H9 (cell line): ENCODE measurements around the gene MAN1A1. TPM values are rescaled to one million over a fixed set of nuclear protein-coding genes. Genes with fewer than 3 reads are reported as not detected.

Experiments used
- DNase-seq: peaks from one replicate; pipeline ENCODE4 v3.0.0-alpha.2; 2017
- H2AFZ ChIP-seq: one replicate; pipeline ENCODE4 v1.6.1; 2013; ENCODE audit warnings: mild to moderate bottlenecking, low read length, control low read depth, moderate library complexity
- H2AK5ac ChIP-seq: 2 replicates; pipeline ENCODE4 v1.6.1; 2013; ENCODE audit warnings: low read length, control low read depth, mixed read lengths; ENCODE audit not compliant: insufficient read length
- H2BK120ac ChIP-seq: one replicate; pipeline ENCODE4 v1.6.1; 2013; ENCODE audit warnings: low read depth, mild to moderate bottlenecking, low read length, control low read depth, inconsistent platforms; ENCODE audit not compliant: poor library complexity, severe bottlenecking
- H2BK12ac ChIP-seq: 2 replicates; pipeline ENCODE4 v1.6.1; 2013; ENCODE audit warnings: low read length, control low read depth, mixed read lengths, low read depth; ENCODE audit not compliant: insufficient read length
- H2BK15ac ChIP-seq: 2 replicates; pipeline ENCODE4 v1.6.1; 2013; ENCODE audit warnings: low read depth, low read length, control low read depth
- H2BK20ac ChIP-seq: one replicate; pipeline ENCODE4 v1.6.1; 2013; ENCODE audit warnings: low read depth, mild to moderate bottlenecking, low read length, control low read depth, inconsistent platforms; ENCODE audit not compliant: poor library complexity, severe bottlenecking
- H2BK5ac ChIP-seq: 2 replicates; pipeline ENCODE4 v1.6.1; 2013; ENCODE audit warnings: low read length, control low read depth, mixed read lengths; ENCODE audit not compliant: insufficient read length
- H3K14ac ChIP-seq: 2 replicates; pipeline ENCODE4 v1.6.1; 2013; ENCODE audit warnings: low read length, control low read depth; ENCODE audit not compliant: insufficient read depth
- H3K18ac ChIP-seq: 2 replicates; pipeline ENCODE4 v1.6.1; 2013; ENCODE audit warnings: low read depth, mild to moderate bottlenecking, mixed read lengths, low read length, control low read depth; ENCODE audit not compliant: insufficient read length
- H3K23ac ChIP-seq: 2 replicates; pipeline ENCODE4 v1.6.1; 2013; ENCODE audit warnings: low read length, control low read depth, mixed read lengths, low read depth; ENCODE audit not compliant: insufficient read length
- H3K23me2 ChIP-seq: 2 replicates; pipeline ENCODE4 v1.6.1; 2013; ENCODE audit warnings: low read depth, mild to moderate bottlenecking, mixed read lengths, low read length, control low read depth; ENCODE audit not compliant: insufficient read length, poor library complexity, severe bottlenecking
- H3K27ac ChIP-seq: 2 replicates; pipeline ENCODE4 v1.5.1; 2013; ENCODE audit warnings: low read length, control low read depth, mixed read lengths, low read depth; ENCODE audit not compliant: insufficient read length
- H3K27me3 ChIP-seq: 2 replicates; pipeline ENCODE4 v1.6.1; 2013; ENCODE audit warnings: low read length, control low read depth, inconsistent platforms; ENCODE audit not compliant: insufficient read depth
- H3K4ac ChIP-seq: 2 replicates; pipeline ENCODE4 v1.6.1; 2013; ENCODE audit warnings: low read depth, mild to moderate bottlenecking, control low read depth, inconsistent platforms, low read length, moderate library complexity
- H3K4me1 ChIP-seq: 2 replicates; pipeline ENCODE4 v1.6.1; 2013; ENCODE audit warnings: low read length, control low read depth, inconsistent platforms; ENCODE audit not compliant: insufficient read depth
- H3K4me2 ChIP-seq: 2 replicates; pipeline ENCODE4 v1.6.1; 2013; ENCODE audit warnings: low read length, control low read depth, mixed read lengths; ENCODE audit not compliant: insufficient read length, insufficient read depth
- H3K56ac ChIP-seq: 2 replicates; pipeline ENCODE4 v1.6.1; 2013; ENCODE audit warnings: low read depth, mild to moderate bottlenecking, mixed read lengths, low read length, control low read depth; ENCODE audit not compliant: insufficient read length
- H3K79me1 ChIP-seq: 2 replicates; pipeline ENCODE4 v1.6.1; 2013; ENCODE audit warnings: low read depth, mild to moderate bottlenecking, moderate library complexity, low read length, control low read depth, inconsistent platforms; ENCODE audit not compliant: insufficient read depth, poor library complexity, severe bottlenecking
- H3K79me2 ChIP-seq: 2 replicates; pipeline ENCODE4 v1.6.1; 2013; ENCODE audit warnings: low read length, control low read depth, inconsistent platforms; ENCODE audit not compliant: insufficient read depth
- H3K9ac ChIP-seq: 2 replicates; pipeline ENCODE4 v1.6.1; 2013; ENCODE audit warnings: low read length, control low read depth, mixed read lengths; ENCODE audit not compliant: insufficient read length; ENCODE audit errors: extremely low read depth
- H3K9me3 ChIP-seq: one replicate; pipeline ENCODE4 v1.6.1; 2013; ENCODE audit warnings: low read depth, low read length, inconsistent platforms; ENCODE audit not compliant: control insufficient read depth
- H3T11ph ChIP-seq: one replicate; pipeline ENCODE4 v1.6.1; 2013; ENCODE audit warnings: mild to moderate bottlenecking, low read length, control low read depth, inconsistent platforms
- H4K20me1 ChIP-seq: one replicate; pipeline ENCODE4 v1.6.1; 2013; ENCODE audit not compliant: control insufficient read depth, insufficient read length, insufficient read depth
- H4K5ac ChIP-seq: 2 replicates; pipeline ENCODE4 v1.6.1; 2013; ENCODE audit warnings: low read depth, mild to moderate bottlenecking, mixed read lengths, low read length, control low read depth; ENCODE audit not compliant: insufficient read length
- H4K8ac ChIP-seq: replicated peaks from 2 replicates; pipeline ENCODE4 v1.6.1; 2013; ENCODE audit warnings: low read length, control low read depth, mixed read lengths, low read depth; ENCODE audit not compliant: insufficient read length
- H4K91ac ChIP-seq: 2 replicates; pipeline ENCODE4 v1.6.1; 2013; ENCODE audit warnings: low read depth, mild to moderate bottlenecking, moderate library complexity, mixed read lengths, low read length, control low read depth; ENCODE audit not compliant: insufficient read length
- H3K27ac Mint-ChIP-seq, 3 experiments: 2 replicates in 2 of 3; 3 replicates in 1 of 3; pipeline ENCODE4 v1.8.0; 2020 to 2021; ENCODE audit warnings: mixed read lengths in 3 of 3, mild to moderate bottlenecking in 1 of 3, moderate library complexity in 1 of 3
- H3K27me3 Mint-ChIP-seq: 2 replicates; pipeline ENCODE4 v1.8.0; 2021; ENCODE audit warnings: low read depth, mild to moderate bottlenecking, moderate library complexity, mixed read lengths
- H3K36me3 Mint-ChIP-seq, 3 experiments: 2 replicates in 2 of 3; 3 replicates in 1 of 3; pipeline ENCODE4 v1.8.0; 2020 to 2021; ENCODE audit warnings: low read depth in 3 of 3, mixed read lengths in 3 of 3; ENCODE audit not compliant: insufficient read depth in 1 of 3
- H3K4me1 Mint-ChIP-seq, 2 experiments: 2 replicates each; pipeline ENCODE4 v1.8.0; 2020; ENCODE audit warnings: mixed read lengths in 2 of 2
- H3K4me3 Mint-ChIP-seq, 2 experiments: 2 replicates in 1 of 2; 3 replicates in 1 of 2; pipeline ENCODE4 v1.8.0; 2020 to 2021; ENCODE audit warnings: mild to moderate bottlenecking in 2 of 2, mixed read lengths in 2 of 2, moderate library complexity in 1 of 2
- H3K9me3 Mint-ChIP-seq, 2 experiments: 2 replicates in 1 of 2; 3 replicates in 1 of 2; pipeline ENCODE4 v1.8.0; 2020; ENCODE audit warnings: mild to moderate bottlenecking in 2 of 2, mixed read lengths in 2 of 2, moderate library complexity in 1 of 2
- WGBS: extraction: QIAGEN DNeasy Blood & Tissue Kit; methylation state at CpG from one replicate; pipeline ENCODE4 v1.1.7; 2013; ENCODE audit warnings: missing lambda C conversion rate, low lambda C conversion rate, mixed read lengths; ENCODE audit not compliant: insufficient read length; ENCODE audit errors: extremely low coverage; 5-methylcytosine and 5-hydroxymethylcytosine counted together
- total RNA-seq: library from RNA; stranded (reverse); gene quantifications from 2 replicates; pipeline ENCODE4 v1.2.1, GENCODE V29; 2021
- TF ChIP-seq, protein P1 (sequence below): fragments of 200-600 bp; sonication (generic); conservative IDR thresholded peaks from 3 replicates; pipeline ENCODE4 v1.8.0; 2021; ENCODE audit warnings: antibody characterized with exemption, mild to moderate bottlenecking

The MAN1A1 gene
- total RNA-seq, 1 experiment from 2014 or later = 1.6 TPM

DNA sequence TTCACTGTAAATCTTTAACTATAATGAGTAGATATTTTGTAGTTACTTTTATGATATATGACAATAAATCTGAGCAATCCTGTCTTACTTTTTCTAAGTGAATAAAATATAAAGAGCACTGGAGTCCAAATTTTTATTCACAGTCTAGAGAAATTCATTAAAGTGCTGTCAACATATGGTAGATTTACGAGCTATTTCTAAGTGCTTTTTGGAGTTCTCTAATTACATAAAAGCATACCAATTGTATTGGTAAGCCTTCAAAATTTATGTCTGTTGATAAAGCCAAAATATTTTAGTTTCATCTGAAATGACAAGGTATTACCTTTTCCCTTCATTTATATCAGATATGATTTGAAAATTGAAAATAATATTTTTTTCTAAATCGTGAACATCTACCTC lies 75.4 kb downstream of the MAN1A1 start:
- Histone ChIP-seq H3K23ac (no peak overlapping the region), H2BK15ac (no peak overlapping the region), H3K14ac (no peak overlapping the region), H3K79me2 (no peaks in the 10 kb centered on the region), H2AK5ac (no peak overlapping the region), H3K4ac (no peak overlapping the region), H3T11ph (no peak overlapping the region), H3K18ac (no peak overlapping the region), H3K9me3 (no peaks in the 10 kb centered on the region), H3K4me2 (no peak overlapping the region), H2AFZ (no peak overlapping the region), H4K91ac (no peak overlapping the region), H4K8ac (no peak overlapping the region), H3K79me1 (no peaks in the 10 kb centered on the region), H3K27ac (no peak overlapping the region), H3K9ac (no peak overlapping the region), H3K4me1 (no peaks in the 10 kb centered on the region), H3K23me2 (no peaks in the 10 kb centered on the region), H2BK12ac (no peak overlapping the region), H3K56ac (no peak overlapping the region), H2BK5ac (no peak overlapping the region), H4K20me1 (no peaks in the 10 kb centered on the region), H3K27me3 (no peaks in the 10 kb centered on the region), H2BK20ac (no peak overlapping the region), H2BK120ac (no peak overlapping the region), H4K5ac (no peak overlapping the region)
- H3K4me1 Mint-ChIP-seq = no peaks in the 10 kb centered on the region
- TF ChIP-seq, protein P1, sequence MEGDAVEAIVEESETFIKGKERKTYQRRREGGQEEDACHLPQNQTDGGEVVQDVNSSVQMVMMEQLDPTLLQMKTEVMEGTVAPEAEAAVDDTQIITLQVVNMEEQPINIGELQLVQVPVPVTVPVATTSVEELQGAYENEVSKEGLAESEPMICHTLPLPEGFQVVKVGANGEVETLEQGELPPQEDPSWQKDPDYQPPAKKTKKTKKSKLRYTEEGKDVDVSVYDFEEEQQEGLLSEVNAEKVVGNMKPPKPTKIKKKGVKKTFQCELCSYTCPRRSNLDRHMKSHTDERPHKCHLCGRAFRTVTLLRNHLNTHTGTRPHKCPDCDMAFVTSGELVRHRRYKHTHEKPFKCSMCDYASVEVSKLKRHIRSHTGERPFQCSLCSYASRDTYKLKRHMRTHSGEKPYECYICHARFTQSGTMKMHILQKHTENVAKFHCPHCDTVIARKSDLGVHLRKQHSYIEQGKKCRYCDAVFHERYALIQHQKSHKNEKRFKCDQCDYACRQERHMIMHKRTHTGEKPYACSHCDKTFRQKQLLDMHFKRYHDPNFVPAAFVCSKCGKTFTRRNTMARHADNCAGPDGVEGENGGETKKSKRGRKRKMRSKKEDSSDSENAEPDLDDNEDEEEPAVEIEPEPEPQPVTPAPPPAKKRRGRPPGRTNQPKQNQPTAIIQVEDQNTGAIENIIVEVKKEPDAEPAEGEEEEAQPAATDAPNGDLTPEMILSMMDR = no peak
- no CpG with 5 or more reads among the region's 2 CpGs for WGBS
- H3K36me3 Mint-ChIP-seq = peaks cover 3 to 8% (median 7%) of the 10 kb centered on the region in 3 experiments; a peak in 6 of 7 replicates
- H3K27ac Mint-ChIP-seq = no peak overlapping the region
- no peak overlapping the region for H3K4me3 Mint-ChIP-seq
- no peaks in the 10 kb centered on the region for H3K27me3 Mint-ChIP-seq
- DNase-seq = no peak
- H3K9me3 Mint-ChIP-seq = peaks cover 8 to 14% of the 10 kb centered on the region in 2 experiments
